Measurements from ENCODE around the gene ITGAD.

Gene ITGAD

GRCh38 chr16:31365131-31365865, 27.8 kb upstream of the ITGAD start:
- DNase-seq = no peak

- DNase-seq = no peak
Measured at GRCh38 chr16:31367853-31368252, 25.3 kb upstream of the ITGAD start.

DNA sequence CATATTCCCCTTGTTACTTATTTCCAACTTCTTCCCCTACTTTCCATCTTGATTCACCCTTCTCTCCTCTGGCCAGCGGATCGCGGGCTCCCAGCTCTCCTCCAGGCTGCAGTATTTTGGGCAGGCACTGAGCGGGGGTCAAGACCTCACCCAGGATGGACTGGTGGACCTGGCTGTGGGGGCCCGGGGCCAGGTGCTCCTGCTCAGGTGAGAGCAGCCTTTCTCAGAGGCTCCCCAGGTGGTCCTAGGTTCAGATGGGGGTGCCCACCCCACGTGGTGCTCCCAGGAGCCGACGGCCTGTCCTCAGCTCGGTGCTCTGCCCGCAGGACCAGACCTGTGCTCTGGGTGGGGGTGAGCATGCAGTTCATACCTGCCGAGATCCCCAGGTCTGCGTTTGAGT, 22.1 kb upstream of the ITGAD start:
- DNase-seq = no peak

GRCh38 chr16:31371619-31372484, 21.3 kb upstream of the ITGAD start:
- no peak for DNase-seq

DNA sequence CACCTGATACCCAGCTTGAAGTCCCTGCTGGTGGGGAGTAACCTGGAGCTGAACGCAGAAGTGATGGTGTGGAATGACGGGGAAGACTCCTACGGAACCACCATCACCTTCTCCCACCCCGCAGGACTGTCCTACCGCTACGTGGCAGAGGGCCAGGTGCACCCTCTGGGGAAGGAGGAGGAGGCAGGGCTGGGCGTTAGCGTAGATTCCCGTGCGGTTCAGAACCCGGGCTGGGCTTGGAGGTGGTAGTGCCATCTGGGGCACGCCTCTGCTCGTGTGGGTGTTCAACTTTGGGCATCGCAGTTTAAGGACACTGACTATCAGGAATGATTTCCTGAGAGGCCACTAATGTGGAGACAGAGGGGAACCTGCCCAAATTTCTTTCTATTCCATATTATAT, 19.9 kb upstream of the ITGAD start:
- DNase-seq = no peak

DNA sequence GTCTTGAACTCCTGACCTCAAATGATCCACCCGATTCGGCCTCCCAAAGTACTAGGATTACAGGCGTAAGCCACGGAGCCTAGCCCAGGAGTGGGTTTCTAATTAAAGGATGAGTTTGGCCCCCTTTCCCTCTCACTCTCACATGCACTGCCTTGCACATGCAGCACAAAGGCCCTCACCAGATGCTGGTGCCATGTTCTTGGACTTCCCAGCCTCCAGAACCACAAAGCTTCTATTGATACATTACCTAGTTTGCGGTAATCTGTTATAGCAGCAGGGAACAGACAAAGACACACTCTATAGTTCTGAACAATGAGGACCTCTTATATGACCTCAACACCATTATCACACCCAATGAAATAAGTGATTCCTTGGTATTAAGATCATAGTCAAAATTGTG, 17.9 kb upstream of the ITGAD start:
- no peak for DNase-seq

DNA sequence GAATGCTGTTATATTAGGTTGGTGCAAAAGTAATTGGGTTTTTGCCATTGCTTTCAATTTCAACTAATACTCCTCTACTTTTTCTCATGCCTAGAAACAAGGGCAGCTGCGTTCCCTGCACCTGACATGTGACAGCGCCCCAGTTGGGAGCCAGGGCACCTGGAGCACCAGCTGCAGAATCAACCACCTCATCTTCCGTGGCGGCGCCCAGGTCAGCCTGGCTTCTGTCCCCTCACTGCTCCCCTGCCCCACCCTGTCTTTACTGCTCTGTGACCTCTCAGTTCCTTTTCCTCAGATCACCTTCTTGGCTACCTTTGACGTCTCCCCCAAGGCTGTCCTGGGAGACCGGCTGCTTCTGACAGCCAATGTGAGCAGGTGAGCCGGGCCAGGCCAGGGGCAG, 16.4 kb upstream of the ITGAD start:
- DNase-seq = no peak

DNA sequence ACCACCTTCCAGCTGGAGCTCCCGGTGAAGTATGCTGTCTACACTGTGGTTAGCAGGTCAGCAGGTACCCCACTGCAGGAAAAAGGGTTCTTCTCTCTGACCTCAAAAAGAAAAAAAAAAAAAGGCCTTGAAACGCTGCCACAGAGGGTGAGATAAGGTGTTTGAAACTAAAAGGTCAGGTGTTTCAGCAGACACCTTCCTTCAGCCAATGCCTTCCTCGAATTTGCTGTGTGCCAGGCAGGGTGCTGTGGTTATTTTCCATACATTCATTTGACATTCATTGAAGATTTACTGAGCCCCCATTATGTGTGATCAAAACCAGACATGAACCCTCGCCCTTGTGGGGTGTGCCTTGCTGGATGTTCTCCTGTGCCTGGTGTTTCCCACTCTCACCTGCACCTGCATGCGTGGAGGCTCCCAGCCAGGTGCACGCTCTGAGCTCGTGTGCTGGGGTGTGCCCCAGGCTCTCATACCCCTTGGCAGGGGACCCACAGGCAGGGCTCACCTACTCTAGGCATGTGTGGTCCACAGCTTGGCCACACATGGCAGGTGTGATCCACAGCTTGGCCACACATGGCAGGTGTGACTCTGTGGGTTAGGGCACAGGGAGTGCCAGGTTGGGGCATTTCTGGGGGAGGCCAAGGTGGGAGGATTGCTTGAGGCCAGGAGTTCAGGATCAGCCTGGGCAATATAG, 15.8 kb upstream of the ITGAD start:
- no peak for DNase-seq

GRCh38 chr16:31380201-31380600, 12.9 kb upstream of the ITGAD start:
- DNase-seq = no peak

GRCh38 chr16:31382485-31383161, 10.5 kb upstream of the ITGAD start:
- DNase-seq = no peak

- no peak for DNase-seq
Measured at GRCh38 chr16:31385680-31386079, 7.5 kb upstream of the ITGAD start.

GRCh38 chr16:31386157-31386984, 6.8 kb upstream of the ITGAD start:
- DNase-seq = no peak

- DNase-seq = no peak
Measured at GRCh38 chr16:31388535-31388934, 4.6 kb upstream of the ITGAD start.

DNA sequence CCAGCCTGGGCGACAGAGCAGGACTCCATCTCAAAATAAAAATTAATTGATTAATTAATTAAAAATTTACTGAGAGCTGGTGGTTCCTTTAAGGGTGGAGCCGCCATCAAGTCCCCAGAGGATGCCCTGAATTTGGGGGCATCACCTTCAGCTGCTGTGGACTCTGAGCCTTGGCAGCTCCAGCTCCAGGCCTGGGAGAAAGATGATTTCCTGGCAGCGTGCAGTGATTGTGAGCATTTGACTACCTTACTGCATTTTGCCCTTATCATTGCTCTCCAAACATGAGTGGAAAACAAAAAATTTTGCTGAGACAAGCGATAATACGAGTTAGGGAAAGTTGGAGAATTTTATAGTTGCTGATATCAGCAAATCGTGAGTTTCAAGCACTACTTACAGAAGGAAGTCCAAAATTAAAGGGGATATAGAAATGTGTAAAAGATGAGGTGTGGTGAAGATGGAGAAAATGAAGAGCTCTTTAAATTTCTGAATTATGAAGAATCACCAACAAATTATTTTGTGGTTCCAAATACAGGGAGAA, 2.6 kb upstream of the ITGAD start:
- no peak for DNase-seq

- no peak for DNase-seq
Measured at GRCh38 chr16:31395647-31396046, 2.5 kb downstream of the ITGAD start.

DNA sequence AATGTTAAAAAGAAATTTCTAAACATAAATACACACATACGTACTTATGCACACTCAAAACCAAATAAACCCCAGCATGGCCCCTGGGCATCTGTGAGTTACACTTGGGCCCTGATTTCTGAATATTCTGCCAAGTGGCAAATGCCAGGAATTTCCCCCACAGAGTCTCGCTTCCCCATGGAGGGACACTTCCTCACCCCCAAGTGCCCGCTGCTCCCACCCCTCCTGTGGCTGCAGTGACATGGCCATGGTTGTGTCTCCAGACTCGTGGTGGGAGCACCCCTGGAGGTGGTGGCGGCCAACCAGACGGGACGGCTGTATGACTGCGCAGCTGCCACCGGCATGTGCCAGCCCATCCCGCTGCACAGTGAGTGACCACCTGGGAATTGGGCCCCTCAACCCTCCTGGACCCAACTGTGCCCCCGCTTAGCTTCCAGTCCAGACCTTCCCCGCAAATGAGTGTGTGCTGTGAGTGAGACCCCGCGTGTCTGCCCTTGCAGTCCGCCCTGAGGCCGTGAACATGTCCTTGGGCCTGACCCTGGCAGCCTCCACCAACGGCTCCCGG, 4.0 kb downstream of the ITGAD start:
- no peak for DNase-seq

DNA sequence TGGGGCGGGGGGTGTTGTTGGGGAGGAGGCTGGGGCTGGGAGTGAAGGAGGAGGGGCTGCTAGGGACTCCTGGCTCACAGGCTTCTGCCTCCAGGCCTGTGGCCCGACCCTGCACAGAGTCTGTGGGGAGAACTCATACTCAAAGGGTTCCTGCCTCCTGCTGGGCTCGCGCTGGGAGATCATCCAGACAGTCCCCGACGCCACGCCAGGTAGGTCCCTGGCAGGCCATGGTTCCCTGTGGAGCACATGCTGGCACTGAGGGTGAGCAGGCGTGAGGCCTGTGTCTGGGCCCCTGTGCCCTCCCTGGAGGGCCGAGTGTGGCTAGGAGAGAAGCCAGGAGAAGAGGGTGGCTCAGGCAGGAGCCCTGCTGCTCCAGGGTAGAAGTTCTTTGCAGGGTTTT, 4.6 kb downstream of the ITGAD start:
- no peak for DNase-seq

- DNase-seq = no peak
Measured at GRCh38 chr16:31400191-31400590, 7.1 kb downstream of the ITGAD start.

DNA sequence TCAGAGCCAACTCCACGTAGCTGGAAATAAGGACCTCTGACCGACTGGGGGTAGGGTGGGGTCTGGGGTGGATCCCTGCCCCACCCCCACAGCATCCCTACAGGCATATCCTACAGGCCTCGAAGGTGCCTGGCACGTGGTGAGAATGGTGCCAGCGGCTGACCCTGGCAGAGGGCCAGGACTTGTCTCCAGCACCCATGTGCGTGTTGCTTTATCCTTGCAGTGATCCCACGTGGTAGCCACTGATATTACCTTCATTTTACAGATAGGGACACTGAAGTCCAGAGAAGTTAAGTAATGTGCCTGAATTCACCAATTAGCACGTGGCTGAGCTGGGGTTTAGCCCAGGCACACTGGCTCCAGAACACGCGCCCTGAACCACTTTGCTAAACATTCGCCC, 8.3 kb downstream of the ITGAD start:
- no peak for DNase-seq

GRCh38 chr16:31402687-31403086, 9.6 kb downstream of the ITGAD start:
- no peak for DNase-seq

GRCh38 chr16:31403590-31404352, 10.6 kb downstream of the ITGAD start:
- DNase-seq = no peak
